NCI-H748 (cell line): ENCODE data around the gene THOC7.

Experiments used
- DNase-seq: peaks from one replicate; lab custom pipeline; 2025; ENCODE audit not compliant: unreplicated experiment; lab: John Stamatoyannopoulos, UW

THOC7 gene

GRCh38 chr3:63863150-63864007 is at the start of gene THOC7, which contains the start of gene ATXN7:
Gene THOC7, minus strand, starts transcription at chr3:63863805. Its CDS starts 15 bp downstream, at chr3:63863790.
Gene ATXN7, plus strand, starts transcription at chr3:63863867. Its CDS starts 48,732 bp downstream, at chr3:63912599.
- peak; percentile 66 for DNase-seq

DNA sequence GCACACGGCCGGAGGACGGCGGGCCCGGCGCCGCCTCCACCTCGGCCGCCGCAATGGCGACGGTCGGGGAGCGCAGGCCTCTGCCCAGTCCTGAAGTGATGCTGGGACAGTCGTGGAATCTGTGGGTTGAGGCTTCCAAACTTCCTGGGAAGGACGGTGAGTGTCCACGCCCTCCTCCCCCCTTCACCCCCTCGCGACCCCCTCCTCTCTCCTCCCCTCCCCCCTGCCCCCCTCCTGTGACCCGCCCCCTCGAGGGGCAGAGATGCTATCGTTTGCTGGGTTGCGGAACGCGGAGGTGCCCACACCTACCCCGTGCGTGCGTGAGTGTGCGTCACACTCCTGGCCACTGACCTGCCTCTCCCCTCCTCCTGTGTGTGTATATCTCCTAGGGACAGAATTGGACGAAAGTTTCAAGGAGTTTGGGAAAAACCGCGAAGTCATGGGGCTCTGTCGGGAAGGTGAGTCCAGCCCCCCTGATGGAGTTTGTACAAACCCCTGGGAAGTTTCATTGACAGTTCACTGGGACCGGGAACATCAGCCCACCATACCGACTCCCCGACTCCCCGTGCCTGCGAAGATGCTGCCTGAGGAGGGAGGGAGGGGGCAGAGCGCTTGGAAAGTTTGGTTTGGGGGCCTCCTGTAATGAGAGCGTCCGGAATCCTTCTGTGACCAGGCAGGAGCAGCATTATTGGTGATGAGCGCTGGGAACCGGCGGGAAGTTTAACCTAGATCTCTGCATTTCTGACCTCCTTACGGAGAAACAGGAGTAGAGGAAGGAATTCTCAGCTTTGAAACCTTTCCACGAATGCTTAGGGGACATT is 49.4 kb upstream of the THOC7 start:
- DNase-seq, result peak; percentile 60

GRCh38 chr3:63911873-63912767 is 48.5 kb upstream of the THOC7 start, which contains the start of gene SCAANT1:
Gene SCAANT1, minus strand, starts transcription at chr3:63912383.
- DNase-seq, result peak; percentile 83

DNA sequence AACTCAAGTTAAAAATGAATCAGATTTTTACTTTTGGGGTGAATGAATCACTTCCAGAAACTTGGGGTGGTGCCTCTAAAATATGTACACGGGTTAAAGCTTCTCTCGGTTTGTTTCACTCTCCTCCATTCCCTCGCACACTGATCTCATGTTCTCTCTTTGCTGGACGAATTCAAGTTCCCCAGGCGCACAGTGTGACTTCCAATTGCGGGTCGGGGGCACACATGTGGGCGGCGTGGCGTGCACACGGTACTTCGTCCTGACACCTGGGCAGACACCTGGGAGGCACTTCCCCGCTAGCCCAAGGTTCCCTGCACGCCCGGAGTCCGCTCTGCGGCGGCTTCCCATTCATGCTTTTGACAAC is 47.9 kb upstream of the THOC7 start:
- no peak for DNase-seq

DNA sequence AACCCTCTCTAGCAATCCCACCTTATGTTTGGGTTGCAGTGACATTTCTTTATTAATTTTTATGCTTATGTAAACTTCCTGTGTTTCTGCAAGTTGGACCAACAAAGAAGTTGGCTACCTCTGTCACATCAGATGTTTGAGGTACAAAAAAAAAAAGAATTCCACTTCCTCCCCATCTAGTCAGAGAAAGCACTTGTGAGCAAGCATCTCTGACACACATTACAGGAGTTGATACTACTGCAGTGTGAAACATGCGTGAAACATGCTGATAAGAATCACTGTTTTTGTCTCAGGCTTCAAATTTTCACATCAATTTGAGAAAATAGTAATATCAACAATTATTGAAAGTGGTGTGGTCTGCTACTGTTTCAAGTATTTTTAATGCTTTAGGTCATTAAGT is 47.3 kb upstream of the THOC7 start:
- no peak for DNase-seq

GRCh38 chr3:63910001-63910400 is 46.4 kb upstream of the THOC7 start:
- DNase-seq, result no peak

- DNase-seq, result no peak
These were observed 45.8 kb upstream of the THOC7 start for GRCh38 chr3:63909431-63909830.

DNA sequence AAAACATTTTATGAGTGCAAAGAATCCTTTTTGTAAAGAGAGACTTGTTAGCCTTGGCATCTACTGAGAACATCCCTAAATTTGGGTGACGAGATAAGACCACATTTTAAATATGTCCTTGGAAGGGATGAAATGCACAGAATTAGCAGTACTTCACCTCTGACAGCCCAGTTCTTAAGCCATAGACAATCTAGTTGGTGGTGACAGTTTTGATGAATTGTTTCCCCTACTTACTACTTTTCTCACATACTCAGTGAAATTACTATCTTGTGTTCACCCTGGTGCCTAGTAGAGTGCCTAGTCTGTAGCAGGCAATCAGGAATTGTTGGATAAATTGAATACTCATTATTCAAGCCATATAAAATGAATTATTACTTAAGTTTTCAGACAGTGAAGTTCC is 45.2 kb upstream of the THOC7 start:
- no peak for DNase-seq

GRCh38 chr3:63908081-63908736 is 44.6 kb upstream of the THOC7 start:
- DNase-seq, result peak; percentile 4

GRCh38 chr3:63905731-63906620 is 42.4 kb upstream of the THOC7 start:
- no peak for DNase-seq

DNA sequence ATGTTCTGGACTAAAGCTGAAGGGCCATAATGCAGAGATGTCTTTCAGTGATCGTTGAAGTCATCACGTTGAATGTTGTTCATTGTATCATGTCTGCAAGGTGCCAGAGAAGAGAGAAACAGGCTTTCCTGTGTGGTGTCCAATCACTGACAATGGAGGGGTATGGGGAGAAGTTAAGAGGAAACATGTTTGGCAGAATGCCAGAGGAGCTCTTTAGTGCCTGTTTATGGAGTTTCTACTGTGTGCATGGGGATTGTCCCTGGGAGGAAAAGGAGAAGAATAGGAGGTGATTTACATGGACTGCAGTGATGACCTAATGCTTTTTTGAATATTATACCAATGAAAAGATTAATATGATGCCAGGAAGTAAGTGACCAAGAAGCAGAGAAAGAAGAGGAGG is 36.9 kb upstream of the THOC7 start:
- DNase-seq, result peak; percentile 89

- DNase-seq, result no peak
These were observed 36.4 kb upstream of the THOC7 start for GRCh38 chr3:63900010-63900409.

DNA sequence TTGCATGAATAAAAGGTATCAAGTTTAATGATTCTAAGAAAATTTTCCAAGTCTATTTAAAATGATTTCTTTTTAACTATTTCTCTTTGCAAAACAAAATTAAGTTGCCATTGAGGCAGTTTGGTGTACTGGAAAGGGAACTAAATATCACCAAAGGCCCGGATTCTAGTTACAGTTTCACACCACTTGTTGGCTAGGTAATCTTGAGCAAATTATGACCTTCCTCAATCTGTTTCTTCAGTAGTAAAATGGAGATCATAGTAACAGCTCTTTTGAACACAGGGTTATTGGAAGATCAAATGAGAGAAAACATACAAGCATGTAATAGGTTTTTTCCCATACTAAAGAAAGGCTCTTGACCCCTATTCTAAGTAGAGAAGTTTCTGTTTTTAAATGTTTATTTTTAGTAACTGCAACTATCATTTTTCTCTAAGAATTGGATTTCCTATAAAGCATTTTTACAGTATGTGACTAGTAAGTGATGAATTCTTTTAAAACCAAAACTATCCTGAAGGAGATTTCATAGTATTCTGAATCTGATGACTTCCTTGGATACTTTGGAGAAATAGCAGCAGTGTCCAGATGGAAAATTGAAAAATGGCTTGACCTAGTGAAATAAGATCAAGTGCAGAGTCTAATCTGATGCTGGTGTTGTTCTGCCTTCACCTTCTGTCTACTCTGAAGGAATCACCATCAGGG is 32.9 kb upstream of the THOC7 start:
- DNase-seq, result no peak

- no peak for DNase-seq
These were observed 32.0 kb upstream of the THOC7 start for GRCh38 chr3:63895422-63896189.

- DNase-seq, result no peak
These were observed 29.3 kb upstream of the THOC7 start for GRCh38 chr3:63892773-63893352.

GRCh38 chr3:63891518-63891917 is 27.9 kb upstream of the THOC7 start:
- no peak for DNase-seq

- no peak for DNase-seq
These were observed 23.3 kb upstream of the THOC7 start for GRCh38 chr3:63886858-63887257.

GRCh38 chr3:63880653-63881052 is 17.0 kb upstream of the THOC7 start:
- DNase-seq, result no peak
